Ishikawa (cell line): ENCODE data around the gene ZNF43.

Experiments used
- CEBPB ChIP-seq: IDR thresholded peaks from 2 replicates; pipeline ENCODE4 v1.6.1; 2012
- CREB1 ChIP-seq: IDR thresholded peaks from 2 replicates; pipeline ENCODE4 v1.6.1; 2012; ENCODE audit warnings: low read depth
- EGR1 ChIP-seq: IDR thresholded peaks from 2 replicates; pipeline ENCODE4 v1.6.1; 2012
- EP300 ChIP-seq: IDR thresholded peaks from 2 replicates; pipeline ENCODE4 v1.6.1; 2012; ENCODE audit warnings: borderline replicate concordance
- FOXM1 ChIP-seq: IDR thresholded peaks from 2 replicates; pipeline ENCODE4 v1.6.1; 2012; ENCODE audit warnings: low read depth, borderline replicate concordance
- MAX ChIP-seq: IDR thresholded peaks from 2 replicates; pipeline ENCODE4 v1.6.1; 2012
- NFIC ChIP-seq: IDR thresholded peaks from 2 replicates; pipeline ENCODE4 v1.6.1; 2012
- RAD21 ChIP-seq: IDR thresholded peaks from 2 replicates; pipeline ENCODE4 v1.6.1; 2012; ENCODE audit warnings: low read depth
- REST ChIP-seq: IDR thresholded peaks from 2 replicates; pipeline ENCODE4 v1.6.1; 2012; ENCODE audit warnings: low read depth, mild to moderate bottlenecking
- TAF1 ChIP-seq: IDR thresholded peaks from 2 replicates; pipeline ENCODE4 v1.6.1; 2012; ENCODE audit warnings: low read depth, mild to moderate bottlenecking
- TCF12 ChIP-seq: IDR thresholded peaks from 2 replicates; pipeline ENCODE4 v1.6.1; 2012; ENCODE audit warnings: low read depth
- TEAD4 ChIP-seq: IDR thresholded peaks from 2 replicates; pipeline ENCODE4 v1.6.1; 2012
- USF1 ChIP-seq: IDR thresholded peaks from 2 replicates; pipeline ENCODE4 v1.6.1; 2012
- YY1 ChIP-seq: IDR thresholded peaks from 2 replicates; pipeline ENCODE4 v1.6.1; 2012; ENCODE audit warnings: low read depth
- ZBTB7A ChIP-seq: IDR thresholded peaks from 2 replicates; pipeline ENCODE4 v1.6.1; 2012; ENCODE audit warnings: low read depth

The ZNF43 gene

GRCh38 chr19:21850656-21851255 lies 14.8 kb upstream of the ZNF43 start:
- TF ChIP-seq TEAD4 (no peak), USF1 (no peak), TAF1 (no peak), EP300 (no peak), EGR1 (no peak)

GRCh38 chr19:21848706-21849105 lies 12.7 kb upstream of the ZNF43 start:
- TF ChIP-seq NFIC: no peak
- TF ChIP-seq MAX: no peak
- TF ChIP-seq ZBTB7A: no peak
- no peak for TF ChIP-seq RAD21
- TF ChIP-seq TAF1: no peak
- no peak for TF ChIP-seq USF1
- TF ChIP-seq EGR1: no peak
- no peak for TF ChIP-seq CREB1

- TF ChIP-seq FOXM1 (no peak), CREB1 (no peak), EGR1 (no peak), RAD21 (no peak), YY1 (no peak), TCF12 (no peak), MAX (no peak), USF1 (no peak), ZBTB7A (no peak), TEAD4 (no peak), TAF1 (no peak), NFIC (no peak), REST (no peak), CEBPB (no peak), EP300 (no peak)
These were observed 7.1 kb upstream of the ZNF43 start for GRCh38 chr19:21843081-21843480.

- TF ChIP-seq EGR1: no peak
- TF ChIP-seq YY1: no peak
- no peak for TF ChIP-seq NFIC
- TF ChIP-seq MAX: no peak
- no peak for TF ChIP-seq TAF1
- TF ChIP-seq REST: no peak
- no peak for TF ChIP-seq ZBTB7A
- TF ChIP-seq TCF12: no peak
- TF ChIP-seq CREB1: no peak
- no peak for TF ChIP-seq RAD21
- TF ChIP-seq FOXM1: no peak
- TF ChIP-seq USF1: no peak
- no peak for TF ChIP-seq TEAD4
- no peak for TF ChIP-seq CEBPB
- TF ChIP-seq EP300: no peak
These were observed 5.6 kb upstream of the ZNF43 start for GRCh38 chr19:21841488-21842097.

- no peak for TF ChIP-seq TCF12
- TF ChIP-seq FOXM1: no peak
- TF ChIP-seq CREB1: no peak
- no peak for TF ChIP-seq EP300
- TF ChIP-seq USF1: no peak
These were observed 5.1 kb upstream of the ZNF43 start for GRCh38 chr19:21841081-21841480.
